ENCODE data around the gene SLC6A1.

GRCh38 chr3:10980312-10980711 lies 12.2 kb upstream of the SLC6A1 start:
- no peak for TF ChIP-seq GABPA (IDR thresholded peaks at IDR 0.05; ENCODE audit: low read depth)
- TF ChIP-seq CTCF (IDR thresholded peaks at IDR 0.05) = no peak
- no peak for TF ChIP-seq MAX (IDR thresholded peaks at IDR 0.05; ENCODE audit: low read depth)
- no peak for TF ChIP-seq NRF1 (IDR thresholded peaks at IDR 0.05; ENCODE audit: low read depth, low read length)
- TF ChIP-seq, protein P1, sequence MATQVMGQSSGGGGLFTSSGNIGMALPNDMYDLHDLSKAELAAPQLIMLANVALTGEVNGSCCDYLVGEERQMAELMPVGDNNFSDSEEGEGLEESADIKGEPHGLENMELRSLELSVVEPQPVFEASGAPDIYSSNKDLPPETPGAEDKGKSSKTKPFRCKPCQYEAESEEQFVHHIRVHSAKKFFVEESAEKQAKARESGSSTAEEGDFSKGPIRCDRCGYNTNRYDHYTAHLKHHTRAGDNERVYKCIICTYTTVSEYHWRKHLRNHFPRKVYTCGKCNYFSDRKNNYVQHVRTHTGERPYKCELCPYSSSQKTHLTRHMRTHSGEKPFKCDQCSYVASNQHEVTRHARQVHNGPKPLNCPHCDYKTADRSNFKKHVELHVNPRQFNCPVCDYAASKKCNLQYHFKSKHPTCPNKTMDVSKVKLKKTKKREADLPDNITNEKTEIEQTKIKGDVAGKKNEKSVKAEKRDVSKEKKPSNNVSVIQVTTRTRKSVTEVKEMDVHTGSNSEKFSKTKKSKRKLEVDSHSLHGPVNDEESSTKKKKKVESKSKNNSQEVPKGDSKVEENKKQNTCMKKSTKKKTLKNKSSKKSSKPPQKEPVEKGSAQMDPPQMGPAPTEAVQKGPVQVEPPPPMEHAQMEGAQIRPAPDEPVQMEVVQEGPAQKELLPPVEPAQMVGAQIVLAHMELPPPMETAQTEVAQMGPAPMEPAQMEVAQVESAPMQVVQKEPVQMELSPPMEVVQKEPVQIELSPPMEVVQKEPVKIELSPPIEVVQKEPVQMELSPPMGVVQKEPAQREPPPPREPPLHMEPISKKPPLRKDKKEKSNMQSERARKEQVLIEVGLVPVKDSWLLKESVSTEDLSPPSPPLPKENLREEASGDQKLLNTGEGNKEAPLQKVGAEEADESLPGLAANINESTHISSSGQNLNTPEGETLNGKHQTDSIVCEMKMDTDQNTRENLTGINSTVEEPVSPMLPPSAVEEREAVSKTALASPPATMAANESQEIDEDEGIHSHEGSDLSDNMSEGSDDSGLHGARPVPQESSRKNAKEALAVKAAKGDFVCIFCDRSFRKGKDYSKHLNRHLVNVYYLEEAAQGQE (IDR thresholded peaks at IDR 0.05; ENCODE audit: low read depth, low read length) = no peak
- TF ChIP-seq USF2 (IDR thresholded peaks at IDR 0.05; ENCODE audit: borderline replicate concordance, low read depth, low read length) = no peak
- TF ChIP-seq MXI1 (IDR thresholded peaks at IDR 0.05; ENCODE audit: low read depth, low read length) = no peak
- no peak for TF ChIP-seq POLR2AphosphoS5 (IDR thresholded peaks at IDR 0.05; ENCODE audit: low read depth, low read length)
- TF ChIP-seq, protein P2, sequence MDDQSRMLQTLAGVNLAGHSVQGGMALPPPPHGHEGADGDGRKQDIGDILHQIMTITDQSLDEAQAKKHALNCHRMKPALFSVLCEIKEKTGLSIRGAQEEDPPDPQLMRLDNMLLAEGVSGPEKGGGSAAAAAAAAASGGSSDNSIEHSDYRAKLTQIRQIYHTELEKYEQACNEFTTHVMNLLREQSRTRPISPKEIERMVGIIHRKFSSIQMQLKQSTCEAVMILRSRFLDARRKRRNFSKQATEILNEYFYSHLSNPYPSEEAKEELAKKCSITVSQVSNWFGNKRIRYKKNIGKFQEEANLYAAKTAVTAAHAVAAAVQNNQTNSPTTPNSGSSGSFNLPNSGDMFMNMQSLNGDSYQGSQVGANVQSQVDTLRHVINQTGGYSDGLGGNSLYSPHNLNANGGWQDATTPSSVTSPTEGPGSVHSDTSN (IDR thresholded peaks at IDR 0.05) = no peak
- no peak for TF ChIP-seq ZBTB33 (IDR thresholded peaks at IDR 0.05; ENCODE audit: borderline replicate concordance, low read depth)
- no peak for TF ChIP-seq FOSL2 (IDR thresholded peaks at IDR 0.05; ENCODE audit: borderline replicate concordance, low read depth)
- TF ChIP-seq CHD2 (IDR thresholded peaks at IDR 0.05; ENCODE audit: low read length, partially characterized antibody) = no peak
- no peak for TF ChIP-seq RFX5 (IDR thresholded peaks at IDR 0.05; ENCODE audit: low read length)
